Measurements from ENCODE around the gene CADM1.

CADM1 gene

GRCh38 chr11:115194802-115195110 is 309.5 kb downstream of the CADM1 start:
- no peaks in the 10 kb centered on the region for H3K27me3 ChIP-seq (ENCODE audit: insufficient read depth, poor library complexity, severe bottlenecking)
- no peak for ATAC-seq (ENCODE audit: low read depth)
- H3K27ac ChIP-seq (ENCODE audit: poor library complexity, severe bottlenecking): no peak overlapping the region
- no peak overlapping the region for H3K4me3 ChIP-seq (ENCODE audit: severe bottlenecking)
- no peak for TF ChIP-seq CTCF (IDR thresholded peaks at IDR 0.05; ENCODE audit: poor library complexity, severe bottlenecking)
- no peaks in the 10 kb centered on the region for H3K9me3 ChIP-seq (ENCODE audit: severe bottlenecking)
- no peaks in the 10 kb centered on the region for H3K36me3 ChIP-seq (ENCODE audit: low read depth)
- DNase-seq (ENCODE audit: low spot score): no peak
- no peaks in the 10 kb centered on the region for H3K4me1 ChIP-seq (ENCODE audit: insufficient read depth, poor library complexity, severe bottlenecking)

GRCh38 chr11:115193914-115194801 is 310.1 kb downstream of the CADM1 start:
- Histone ChIP-seq H3K27ac (ENCODE audit: poor library complexity, severe bottlenecking) (no peak overlapping the region), H3K4me3 (ENCODE audit: severe bottlenecking) (no peak overlapping the region), H3K36me3 (ENCODE audit: low read depth) (no peaks in the 10 kb centered on the region), H3K4me1 (ENCODE audit: insufficient read depth, poor library complexity, severe bottlenecking) (no peaks in the 10 kb centered on the region), H3K9me3 (ENCODE audit: severe bottlenecking) (no peaks in the 10 kb centered on the region), H3K27me3 (ENCODE audit: insufficient read depth, poor library complexity, severe bottlenecking) (no peaks in the 10 kb centered on the region)
- DNase-seq (ENCODE audit: low spot score): no peak
- no peak for ATAC-seq (ENCODE audit: low read depth)
- no peak for TF ChIP-seq CTCF (IDR thresholded peaks at IDR 0.05; ENCODE audit: poor library complexity, severe bottlenecking)

GRCh38 chr11:115191761-115192160 is 312.5 kb downstream of the CADM1 start:
- DNase-seq (ENCODE audit: low spot score): no peak
- Histone ChIP-seq H3K36me3 (ENCODE audit: low read depth) (no peaks in the 10 kb centered on the region), H3K27ac (ENCODE audit: poor library complexity, severe bottlenecking) (no peak overlapping the region), H3K9me3 (ENCODE audit: severe bottlenecking) (no peaks in the 10 kb centered on the region), H3K4me1 (ENCODE audit: insufficient read depth, poor library complexity, severe bottlenecking) (no peaks in the 10 kb centered on the region), H3K27me3 (ENCODE audit: insufficient read depth, poor library complexity, severe bottlenecking) (no peaks in the 10 kb centered on the region), H3K4me3 (ENCODE audit: severe bottlenecking) (no peak overlapping the region)
- no peak for TF ChIP-seq CTCF (IDR thresholded peaks at IDR 0.05; ENCODE audit: poor library complexity, severe bottlenecking)
- ATAC-seq (ENCODE audit: low read depth): no peak

GRCh38 chr11:115190196-115190595 is 314.0 kb downstream of the CADM1 start:
- Histone ChIP-seq H3K4me1 (ENCODE audit: insufficient read depth, poor library complexity, severe bottlenecking) (no peaks in the 10 kb centered on the region), H3K36me3 (ENCODE audit: low read depth) (no peaks in the 10 kb centered on the region), H3K4me3 (ENCODE audit: severe bottlenecking) (no peak overlapping the region), H3K27me3 (ENCODE audit: insufficient read depth, poor library complexity, severe bottlenecking) (no peaks in the 10 kb centered on the region), H3K27ac (ENCODE audit: poor library complexity, severe bottlenecking) (no peak overlapping the region), H3K9me3 (ENCODE audit: severe bottlenecking) (no peaks in the 10 kb centered on the region)
- DNase-seq (ENCODE audit: low spot score) (no peak), ATAC-seq (ENCODE audit: low read depth) (no peak)
- TF ChIP-seq CTCF (IDR thresholded peaks at IDR 0.05; ENCODE audit: poor library complexity, severe bottlenecking): no peak

- DNase-seq (ENCODE audit: low spot score) (no peak), ATAC-seq (ENCODE audit: low read depth) (no peak)
- TF ChIP-seq CTCF (IDR thresholded peaks at IDR 0.05; ENCODE audit: poor library complexity, severe bottlenecking): no peak
- Histone ChIP-seq H3K36me3 (ENCODE audit: low read depth) (no peaks in the 10 kb centered on the region), H3K4me3 (ENCODE audit: severe bottlenecking) (no peak overlapping the region), H3K4me1 (ENCODE audit: insufficient read depth, poor library complexity, severe bottlenecking) (no peaks in the 10 kb centered on the region), H3K27ac (ENCODE audit: poor library complexity, severe bottlenecking) (no peak overlapping the region), H3K27me3 (ENCODE audit: insufficient read depth, poor library complexity, severe bottlenecking) (no peaks in the 10 kb centered on the region), H3K9me3 (ENCODE audit: severe bottlenecking) (no peaks in the 10 kb centered on the region)
Observed at GRCh38 chr11:115188898-115189278, 315.3 kb downstream of the CADM1 start.

Measured in RWPE2 (cell line).